Panc1 (cell line): ENCODE results near the gene CLCN6. TPM values are rescaled to one million over a fixed set of nuclear protein-coding genes. Genes with fewer than 3 reads are reported as not detected.

Source experiments
- ATAC-seq: fragments of 200-7000 bp; cut with Tn5 transposase; 2 replicates; pipeline ENCODE4 v1.9.1; 2020; ENCODE audit warnings: mild to moderate bottlenecking, moderate library complexity
- BruUV-seq: library from RNA; stranded (reverse); fragments of 400-500 nt; replicated peaks from 2 replicates; lab custom pipeline; 2021; lab: Mats Ljungman, UMichigan
- CTCF ChIA-PET: fragments of 300-600 bp; sonication (Branson Sonifier 250); formaldehyde crosslinking; loops from one replicate; lab custom pipeline; 2022; ENCODE audit warnings: antibody characterized with exemption; lab: Charles Lee
- POLR2A ChIA-PET: fragments of 300-600 bp; sonication (Branson Sonifier 250); formaldehyde crosslinking; loops from one replicate; lab custom pipeline; 2022; ENCODE audit warnings: antibody characterized with exemption; lab: Charles Lee
- DNase-seq: peaks from one replicate; pipeline ENCODE4 v3.0.0-alpha.2; 2010; ENCODE audit warnings: low read depth, low spot score
- H3K27ac ChIP-seq: 2 replicates; pipeline ENCODE4 v1.5.1; 2011; ENCODE audit warnings: mild to moderate bottlenecking, low read length, inconsistent platforms
- H3K27me3 ChIP-seq: fragments of 200-500 bp; sonication (Bioruptor generic); 2 replicates; pipeline ENCODE4 v1.6.0; 2014; ENCODE audit warnings: low read length, inconsistent platforms; ENCODE audit not compliant: control insufficient read depth, insufficient read depth
- H3K36me3 ChIP-seq: fragments of 200-500 bp; sonication (Bioruptor generic); 2 replicates; pipeline ENCODE4 v1.5.1; 2014; ENCODE audit warnings: inconsistent platforms, mild to moderate bottlenecking, low read length, moderate library complexity; ENCODE audit not compliant: control insufficient read depth, insufficient read depth
- H3K4me1 ChIP-seq: 2 replicates; pipeline ENCODE4 v1.5.1; 2011; ENCODE audit warnings: inconsistent platforms, mild to moderate bottlenecking, low read length, moderate library complexity; ENCODE audit not compliant: control insufficient read depth, insufficient read depth
- H3K4me3 ChIP-seq, 2 experiments: 2 replicates each; pipeline ENCODE4 v1.5.1; 2011 to 2012; ENCODE audit warnings: low read depth in 2 of 2, low read length in 2 of 2, mild to moderate bottlenecking in 2 of 2, inconsistent platforms in 1 of 2, moderate library complexity in 1 of 2
- H3K9me3 ChIP-seq: fragments of 200-500 bp; sonication (Bioruptor generic); 2 replicates; pipeline ENCODE4 v1.5.1; 2014; ENCODE audit warnings: low read depth, mild to moderate bottlenecking, inconsistent platforms, low read length, moderate library complexity; ENCODE audit not compliant: control insufficient read depth, insufficient read depth
- CTCF ChIP-seq: fragments of 450-650 bp; IDR thresholded peaks from 2 replicates; pipeline ENCODE4 v1.5.1; 2017; ENCODE audit warnings: mild to moderate bottlenecking
- POLR2AphosphoS5 ChIP-seq: IDR thresholded peaks from 2 replicates; pipeline ENCODE4 v1.6.1; 2012; ENCODE audit warnings: mild to moderate bottlenecking, low read depth, low read length, moderate library complexity
- REST ChIP-seq, 2 experiments: IDR thresholded peaks; 2 replicates each; pipeline ENCODE4 v1.6.1; 2011 to 2012; ENCODE audit warnings: low read depth in 2 of 2, control low read depth in 1 of 2, low read length in 1 of 2, mild to moderate bottlenecking in 1 of 2, moderate library complexity in 1 of 2; ENCODE audit not compliant: insufficient read depth in 1 of 2
- SIN3A ChIP-seq: IDR thresholded peaks from 2 replicates; pipeline ENCODE4 v1.6.1; 2012; ENCODE audit warnings: low read depth, mild to moderate bottlenecking, low read length, moderate library complexity, borderline replicate concordance; ENCODE audit not compliant: insufficient read depth
- TCF7L2 ChIP-seq: IDR thresholded peaks from 2 replicates; pipeline ENCODE4 v1.6.1; 2011; ENCODE audit warnings: mild to moderate bottlenecking, low read depth, low read length, inconsistent platforms
- in situ Hi-C: cut with HindIII; loops from 2 replicates; pipeline ENCODE4 v1.10.0; 2016; ENCODE audit warnings: low sequenced_read_pairs, low pct_unique_long_range_greater_than_20kb
- intact Hi-C: fragments of 100-400 bp; cut with micrococcal nuclease; formaldehyde crosslinking; loops from one replicate; pipeline ENCODE4 v1.10.0; 2022; ENCODE audit not compliant: unreplicated experiment
- total RNA-seq: library from RNA; stranded (reverse); gene quantifications from one replicate; pipeline ENCODE4 v1.2.1, GENCODE V29; 2021; ENCODE audit not compliant: unreplicated experiment

CLCN6 gene
- total RNA-seq, 1 experiment from 2014 or later: 23.6 TPM

GRCh38 chr1:11836955-11837766 is 31.2 kb downstream of the CLCN6 start:
- Histone ChIP-seq H3K4me1 (no peaks in the 10 kb centered on the region), H3K36me3 (peaks cover 14% of the 10 kb centered on the region), H3K27me3 (no peaks in the 10 kb centered on the region), H3K4me3 (no peak overlapping the region), H3K27ac (no peak overlapping the region), H3K9me3 (no peaks in the 10 kb centered on the region)
- no peak for TF ChIP-seq REST (IDR thresholded peaks at IDR 0.05; ENCODE audit: insufficient read depth in 1 of 2, low read depth in 2 of 2, low read length in 1 of 2)
- TF ChIP-seq SIN3A: no peak
- TF ChIP-seq CTCF: no peak
- no peak for TF ChIP-seq TCF7L2
- no peak for TF ChIP-seq POLR2AphosphoS5
- intact Hi-C loops (no loop called here), in situ Hi-C loops (no loop called here)
- ATAC-seq (no peak), DNase-seq (no peak)
- no TSS peak for BruUV-seq
- ChIA-PET CTCF (interaction anchor here (0.5 kb wide), 1 partner anchor 15 kb away, joined by 3 read pairs; no protein-coding TSS in a partner anchor), POLR2A (interaction anchor here (1.7 kb wide), 1 partner anchor 71 kb away, joined by 5 read pairs; no protein-coding TSS in a partner anchor)

- Histone ChIP-seq H3K4me1 (no peaks in the 10 kb centered on the region), H3K27me3 (no peaks in the 10 kb centered on the region), H3K36me3 (peaks cover 14% of the 10 kb centered on the region), H3K27ac (no peak overlapping the region), H3K9me3 (no peaks in the 10 kb centered on the region), H3K4me3 (no peak overlapping the region)
- ChIA-PET CTCF (interaction anchor here (0.6 to 1.2 kb wide), 4 partner anchors 12 to 70 kb away, joined by 3 to 6 read pairs (median 5); no protein-coding TSS in a partner anchor), POLR2A (interaction anchor here (1.7 kb wide), 1 partner anchor 70 kb away, joined by 5 read pairs; no protein-coding TSS in a partner anchor)
- BruUV-seq: no TSS peak
- in situ Hi-C loops (no loop called here), intact Hi-C loops (loop anchor here (2.0 kb wide), 1 partner anchor 55 kb away; no protein-coding TSS in a partner anchor)
- DNase-seq: no peak
- peak; percentile 41 for ATAC-seq
- TF ChIP-seq SIN3A (no peak), CTCF (no peak), TCF7L2 (no peak)
Observed at GRCh38 chr1:11837767-11838348, 31.9 kb downstream of the CLCN6 start.
